Endodermal cell (in vitro differentiated cells): ENCODE results near the gene FNDC8. TPM values are rescaled to one million over a fixed set of nuclear protein-coding genes. Genes with fewer than 3 reads are reported as not detected.

Source experiments
- DNase-seq: peaks from one replicate; pipeline ENCODE4 v3.0.0-alpha.2; 2017
- H3K27ac ChIP-seq: 2 replicates; pipeline ENCODE4 v1.5.1; 2013; ENCODE audit warnings: mild to moderate bottlenecking, low read depth, low read length, moderate library complexity
- H3K27me3 ChIP-seq: 2 replicates; pipeline ENCODE4 v1.6.1; 2013; ENCODE audit warnings: mild to moderate bottlenecking, low read length, moderate library complexity; ENCODE audit not compliant: insufficient read depth, control insufficient read depth, poor library complexity, severe bottlenecking
- H3K36me3 ChIP-seq: 2 replicates; pipeline ENCODE4 v1.7.0; 2013; ENCODE audit warnings: mild to moderate bottlenecking, low read length, moderate library complexity; ENCODE audit not compliant: control insufficient read depth, insufficient read depth
- H3K4me1 ChIP-seq: one replicate; pipeline ENCODE4 v1.7.0; 2013; ENCODE audit warnings: low read length; ENCODE audit not compliant: control insufficient read depth, insufficient read depth
- H3K4me3 ChIP-seq: 2 replicates; pipeline ENCODE4 v1.5.1; 2013; ENCODE audit warnings: mild to moderate bottlenecking, low read length, moderate library complexity
- H3K9ac ChIP-seq: 2 replicates; pipeline ENCODE4 v1.6.1; 2013; ENCODE audit warnings: mild to moderate bottlenecking, low read length, moderate library complexity; ENCODE audit not compliant: poor library complexity, severe bottlenecking; ENCODE audit errors: extremely low read depth
- H3K9me3 ChIP-seq: 2 replicates; pipeline ENCODE4 v1.6.1; 2013; ENCODE audit warnings: mild to moderate bottlenecking, low read length, moderate library complexity; ENCODE audit not compliant: control insufficient read depth
- H3K27ac Mint-ChIP-seq: 2 replicates; pipeline ENCODE4 v1.8.0; 2020; ENCODE audit warnings: mixed read lengths
- H3K27me3 Mint-ChIP-seq: 2 replicates; pipeline ENCODE4 v1.8.0; 2021; ENCODE audit warnings: mild to moderate bottlenecking, mixed read lengths; ENCODE audit not compliant: insufficient read depth
- H3K36me3 Mint-ChIP-seq: 2 replicates; pipeline ENCODE4 v1.8.0; 2020; ENCODE audit warnings: low read depth, mixed read lengths
- H3K4me1 Mint-ChIP-seq: 2 replicates; pipeline ENCODE4 v1.8.0; 2020; ENCODE audit warnings: mixed read lengths
- H3K4me3 Mint-ChIP-seq: 2 replicates; pipeline ENCODE4 v1.8.0; 2020; ENCODE audit warnings: mild to moderate bottlenecking, moderate library complexity, mixed read lengths
- H3K9me3 Mint-ChIP-seq: 2 replicates; pipeline ENCODE4 v1.8.0; 2020; ENCODE audit warnings: mild to moderate bottlenecking, mixed read lengths
- CTCF ChIP-seq: fragments of 200-600 bp; sonication (generic); conservative IDR thresholded peaks from 2 replicates; pipeline ENCODE4 v1.5.0; 2021; ENCODE audit warnings: antibody characterized with exemption, mild to moderate bottlenecking
- WGBS, 2 experiments: methylation state at CpG; one replicate each; pipeline versions ENCODE4 v1.1.5 to v1.1.7; 2013; ENCODE audit warnings: missing lambda C conversion rate in 2 of 2, mixed read lengths in 1 of 2; ENCODE audit not compliant: insufficient coverage in 1 of 2, insufficient read length in 1 of 2; 5-methylcytosine and 5-hydroxymethylcytosine counted together
- total RNA-seq, 2 donors: library from RNA; stranded (reverse); fragmentation: NEBNext Ultra II Directional in 1 of 2; extraction: Animal tissue kit (Norgen Biotek cat#: 25700) in 1 of 2; gene quantifications; 2 replicates in 1 of 2; 3 replicates in 1 of 2; pipeline ENCODE4 v1.2.1, GENCODE V29; 2021

FNDC8 gene
- total RNA-seq, 2 donors from 2014 or later: not detected

DNA sequence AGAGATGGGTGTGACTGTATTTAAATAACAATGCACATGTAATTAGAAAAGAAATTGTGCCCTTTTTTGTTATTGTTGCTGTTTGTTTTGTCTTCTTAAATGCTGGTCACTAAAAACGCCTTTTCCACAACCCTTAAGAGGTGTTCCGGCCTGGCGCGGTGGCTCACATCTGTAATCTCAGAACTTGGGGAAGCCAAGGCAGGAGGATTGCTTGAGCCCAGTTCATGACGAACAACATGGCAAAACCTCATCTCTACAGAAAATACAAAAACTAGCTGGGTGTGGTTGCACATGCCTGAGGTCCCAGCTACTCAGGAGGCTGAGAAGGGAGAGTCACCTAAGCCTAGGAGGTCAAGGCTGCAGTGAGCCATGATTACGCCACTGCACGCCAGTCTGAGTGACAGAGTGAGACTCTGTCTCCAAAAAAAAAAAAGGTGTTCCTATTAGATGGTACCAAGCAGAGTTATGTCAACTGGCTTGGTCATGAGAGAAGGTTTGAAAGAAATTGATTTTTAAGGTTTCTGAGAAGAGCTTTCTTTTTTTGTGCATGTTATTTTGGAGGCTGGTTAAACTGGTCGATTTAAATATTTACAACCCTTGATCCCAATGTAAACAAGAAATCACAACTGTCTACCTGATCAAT lies 34.4 kb upstream of the FNDC8 start:
- no peak for TF ChIP-seq CTCF
- Mint-ChIP-seq H3K36me3 (peaks cover 2% of the 10 kb centered on the region), H3K27me3 (no peaks in the 10 kb centered on the region), H3K4me3 (peak overlapping the region; percentile 88), H3K9me3 (no peaks in the 10 kb centered on the region), H3K4me1 (peaks cover 48% of the 10 kb centered on the region), H3K27ac (no peak overlapping the region)
- Histone ChIP-seq H3K9ac (no peak overlapping the region), H3K9me3 (no peaks in the 10 kb centered on the region), H3K36me3 (no peaks in the 10 kb centered on the region), H3K4me1 (peaks cover 5% of the 10 kb centered on the region), H3K27me3 (no peaks in the 10 kb centered on the region), H3K4me3 (peak overlapping the region; percentile 88), H3K27ac (no peak overlapping the region)
- no peak for DNase-seq
- 85% methylated on average over 5 to 8 of the region's 8 CpGs for WGBS, 2 experiments

GRCh38 chr17:35087731-35088355 lies 33.6 kb upstream of the FNDC8 start:
- H3K4me1 ChIP-seq: peaks cover 5% of the 10 kb centered on the region
- no peaks in the 10 kb centered on the region for H3K36me3 ChIP-seq
- peak overlapping the region; percentile 54 for H3K9ac ChIP-seq
- H3K9me3 ChIP-seq: no peaks in the 10 kb centered on the region
- WGBS, 2 experiments: 47 to 61% methylated on average over 5 to 8 of the region's 9 CpGs
- no peaks in the 10 kb centered on the region for H3K27me3 ChIP-seq
- peak overlapping the region; percentile 88 for H3K4me3 ChIP-seq
- peaks cover 2% of the 10 kb centered on the region for H3K36me3 Mint-ChIP-seq
- peak; percentile 62 for DNase-seq
- no peaks in the 10 kb centered on the region for H3K9me3 Mint-ChIP-seq
- H3K27ac Mint-ChIP-seq: peak overlapping the region; percentile 94
- no peak overlapping the region for H3K27ac ChIP-seq
- H3K4me1 Mint-ChIP-seq: peaks cover 44% of the 10 kb centered on the region
- H3K4me3 Mint-ChIP-seq: peak overlapping the region; percentile 88
- no peaks in the 10 kb centered on the region for H3K27me3 Mint-ChIP-seq
- no peak for TF ChIP-seq CTCF

GRCh38 chr17:35088356-35088880 lies 33.0 kb upstream of the FNDC8 start:
- no peaks in the 10 kb centered on the region for H3K9me3 Mint-ChIP-seq
- Histone ChIP-seq H3K9me3 (no peaks in the 10 kb centered on the region), H3K4me3 (peak overlapping the region; percentile 88), H3K4me1 (peaks cover 5% of the 10 kb centered on the region), H3K27ac (no peak overlapping the region), H3K9ac (peak overlapping the region; percentile 54), H3K36me3 (no peaks in the 10 kb centered on the region), H3K27me3 (no peaks in the 10 kb centered on the region)
- peak overlapping the region; percentile 94 for H3K27ac Mint-ChIP-seq
- H3K4me3 Mint-ChIP-seq: peak overlapping the region; percentile 88
- peak; percentile 35 for TF ChIP-seq CTCF
- WGBS, 2 experiments: 0 to 2% methylated on average over 9 to 26 of the region's 26 CpGs
- no peaks in the 10 kb centered on the region for H3K27me3 Mint-ChIP-seq
- peaks cover 39% of the 10 kb centered on the region for H3K4me1 Mint-ChIP-seq
- H3K36me3 Mint-ChIP-seq: peaks cover 2% of the 10 kb centered on the region
- peak; percentile 87 for DNase-seq
